GM23338 (cell line): ENCODE data around the gene GNB3. TPM values are rescaled to one million over a fixed set of nuclear protein-coding genes. Genes with fewer than 3 reads are reported as not detected.

Experiments used
- ATAC-seq: fragments of 200-7000 bp; cut with Tn5 transposase; 3 replicates; pipeline ENCODE4 v1.9.1; 2020
- DNase-seq: peaks from one replicate; pipeline ENCODE4 v3.0.0-alpha.2; 2015; ENCODE audit warnings: low spot score
- H2AFZ ChIP-seq: fragments of 200-600 bp; sonication (generic); 2 replicates; pipeline ENCODE4 v1.8.0; 2016; ENCODE audit warnings: antibody characterized with exemption, mild to moderate bottlenecking, moderate library complexity
- H3F3A ChIP-seq: fragments of 200-600 bp; sonication (generic); replicated peaks from 2 replicates; pipeline ENCODE4 v1.8.0; 2017; ENCODE audit warnings: antibody characterized with exemption, mixed run types, low read depth
- H3K27ac ChIP-seq: fragments of 200-600 bp; sonication (generic); 2 replicates; pipeline ENCODE4 v1.6.1; 2016; ENCODE audit warnings: low read depth
- H3K27me3 ChIP-seq: fragments of 200-600 bp; sonication (generic); 2 replicates; pipeline ENCODE4 v1.8.0; 2016; ENCODE audit warnings: mild to moderate bottlenecking, mixed run types, moderate library complexity; ENCODE audit not compliant: insufficient read depth
- H3K36me3 ChIP-seq: fragments of 200-600 bp; sonication (generic); 2 replicates; pipeline ENCODE4 v1.8.0; 2016; ENCODE audit warnings: mild to moderate bottlenecking; ENCODE audit not compliant: insufficient read depth
- H3K4me1 ChIP-seq: fragments of 200-600 bp; sonication (generic); 2 replicates; pipeline ENCODE4 v1.8.0; 2016; ENCODE audit warnings: mild to moderate bottlenecking, moderate library complexity; ENCODE audit not compliant: insufficient read depth
- H3K4me2 ChIP-seq: fragments of 200-600 bp; sonication (generic); 2 replicates; pipeline ENCODE4 v1.7.1; 2017; ENCODE audit warnings: mixed run types
- H3K4me3 ChIP-seq: fragments of 200-600 bp; sonication (generic); 2 replicates; pipeline ENCODE4 v1.6.1; 2016; ENCODE audit warnings: mixed run types
- H3K79me2 ChIP-seq: fragments of 200-600 bp; sonication (generic); replicated peaks from 2 replicates; pipeline ENCODE4 v1.8.0; 2017; ENCODE audit warnings: mild to moderate bottlenecking; ENCODE audit not compliant: insufficient read depth
- H3K9me2 ChIP-seq: fragments of 200-600 bp; sonication (generic); 2 replicates; pipeline ENCODE4 v1.8.0; 2017; ENCODE audit not compliant: insufficient read depth
- H4K20me1 ChIP-seq: fragments of 200-600 bp; sonication (generic); replicated peaks from 2 replicates; pipeline ENCODE4 v1.8.0; 2017; ENCODE audit warnings: mild to moderate bottlenecking; ENCODE audit not compliant: insufficient read depth
- H3K27ac Mint-ChIP-seq: 2 replicates; pipeline ENCODE4 v1.8.0; 2020; ENCODE audit warnings: inconsistent platforms, mild to moderate bottlenecking, moderate library complexity, mixed read lengths
- H3K27me3 Mint-ChIP-seq: 3 replicates; pipeline ENCODE4 v1.8.0; 2022; ENCODE audit warnings: low read depth, mild to moderate bottlenecking, moderate library complexity, mixed read lengths, inconsistent platforms; ENCODE audit not compliant: insufficient read depth, poor library complexity
- H3K36me3 Mint-ChIP-seq: 3 replicates; pipeline ENCODE4 v1.8.0; 2021; ENCODE audit warnings: low read depth, mild to moderate bottlenecking, inconsistent platforms, moderate library complexity, mixed read lengths
- H3K4me1 Mint-ChIP-seq: 3 replicates; pipeline ENCODE4 v1.8.0; 2020; ENCODE audit warnings: mild to moderate bottlenecking, inconsistent platforms, mixed read lengths
- H3K4me3 Mint-ChIP-seq: 3 replicates; pipeline ENCODE4 v1.8.0; 2021; ENCODE audit warnings: moderate library complexity, mild to moderate bottlenecking, inconsistent platforms, mixed read lengths
- H3K9me3 Mint-ChIP-seq: 3 replicates; pipeline ENCODE4 v1.8.0; 2020; ENCODE audit warnings: moderate library complexity, mild to moderate bottlenecking, inconsistent platforms, mixed read lengths
- CREB1 ChIP-seq: fragments of 250-450 bp; sonication (Bioruptor Pico); IDR thresholded peaks from 2 replicates; pipeline ENCODE4 v1.5.0; 2020; ENCODE audit warnings: low read depth, mild to moderate bottlenecking, moderate library complexity
- CTCF ChIP-seq, 2 experiments: fragments of 200-600 bp in 1 of 2; sonication (generic) in 1 of 2; conservative IDR thresholded peaks; 2 replicates each; pipeline versions ENCODE4 v1.5.1 to v1.6.1; 2016 to 2017; ENCODE audit warnings: antibody characterized with exemption in 2 of 2, low read depth in 2 of 2, mild to moderate bottlenecking in 2 of 2, moderate library complexity in 1 of 2
- JUNB ChIP-seq: IDR thresholded peaks from one replicate; pipeline ENCODE4 v1.6.1; 2016; ENCODE audit warnings: antibody characterized with exemption; ENCODE audit not compliant: unreplicated experiment
- NANOG ChIP-seq: IDR thresholded peaks from 2 replicates; pipeline ENCODE4 v1.6.1; 2016; ENCODE audit warnings: antibody characterized with exemption, borderline replicate concordance
- ZNF114 ChIP-seq: fragments of 250-450 bp; sonication (Bioruptor Pico); IDR thresholded peaks from 2 replicates; pipeline ENCODE4 v1.5.0; 2020; ENCODE audit warnings: mild to moderate bottlenecking, moderate library complexity
- ZNF331 ChIP-seq: fragments of 250-450 bp; sonication (Bioruptor Pico); IDR thresholded peaks from 2 replicates; pipeline ENCODE4 v1.5.0; 2020; ENCODE audit warnings: low read depth, mild to moderate bottlenecking, moderate library complexity
- long read RNA-seq: library from polyadenylated mRNA; unstranded; transcript quantifications from one replicate; pipeline ENCODE4 v2.0.0, GENCODE V29; 2020; ENCODE audit not compliant: unreplicated experiment
- polyA plus RNA-seq: library from polyadenylated mRNA; unstranded; fragments of >200 nt; fragmentation: Nextera tagmentation; extraction: Ambion mirVana; gene quantifications from 2 replicates; pipeline ENCODE4 v1.2.1, GENCODE V29; 2016
- total RNA-seq: library from RNA; depleted of rRNA; stranded (reverse); fragments of >200 nt; shearing (Covaris generic); gene quantifications from 2 replicates; pipeline ENCODE4 v1.2.3, GENCODE V29; 2014; rRNA removed
- TF ChIP-seq, protein P1 (sequence below): IDR thresholded peaks from one replicate; pipeline ENCODE4 v1.6.1; 2018; ENCODE audit warnings: antibody characterized with exemption; ENCODE audit not compliant: unreplicated experiment

The GNB3 gene
- total RNA-seq (3.3 and 8.2 TPM in 2 replicates), polyA plus RNA-seq (3.6 and 5.4 TPM in 2 replicates)
- long read RNA-seq, partial matches to known transcripts = 0 of 2 reads
- long read RNA-seq, other reads (novel, unspliced or antisense) = 1 of 2 reads

GRCh38 chr12:6840761-6841515 is at the start of gene GNB3:
GNB3 (plus strand) TSS chr12:6840925; CDS start chr12:6841288, 363 bp downstream.
- H3K9me2 ChIP-seq = no peaks in the 10 kb centered on the region
- H3K4me3 Mint-ChIP-seq = peak within 1 kb of the TSS; percentile 12; the same call in 1 of the 3 replicates
- peaks cover 5% of the 10 kb centered on the region; the same call in 1 of the 2 replicates for H3K4me1 ChIP-seq
- peaks cover 18% of the 10 kb centered on the region for H3K4me1 Mint-ChIP-seq
- H3K79me2 ChIP-seq = no peaks in the 10 kb centered on the region
- no peak within 1 kb of the TSS for H3K4me2 ChIP-seq
- H4K20me1 ChIP-seq = no peaks in the 10 kb centered on the region; the same call in 1 of the 2 replicates
- DNase-seq (no peak), ATAC-seq (no peak)
- H3K36me3 Mint-ChIP-seq = peaks cover 67% of the 10 kb centered on the region
- H3K27ac Mint-ChIP-seq = no peak within 1 kb of the TSS
- H3K27me3 ChIP-seq = no peaks in the 10 kb centered on the region
- no peak within 1 kb of the TSS for H3K4me3 ChIP-seq
- TF ChIP-seq ZNF331 = no peak
- H3F3A ChIP-seq = peaks cover 2% of the 10 kb centered on the region; the same call in 1 of the 2 replicates
- peaks cover 13% of the 10 kb centered on the region for H3K36me3 ChIP-seq
- no peak within 1 kb of the TSS for H3K27ac ChIP-seq
- no peaks in the 10 kb centered on the region for H3K9me3 Mint-ChIP-seq
- no peak within 1 kb of the TSS for H2AFZ ChIP-seq
- H3K27me3 Mint-ChIP-seq = peaks cover 22% of the 10 kb centered on the region

- Histone ChIP-seq H3K27ac (no peak overlapping the region), H3K4me3 (no peak overlapping the region), H3K9me2 (no peaks in the 10 kb centered on the region), H3K4me1 (peaks cover 14% of the 10 kb centered on the region), H3K4me2 (no peak overlapping the region), H3K36me3 (no peaks in the 10 kb centered on the region), H4K20me1 (no peaks in the 10 kb centered on the region), H3F3A (no peaks in the 10 kb centered on the region), H3K79me2 (no peaks in the 10 kb centered on the region), H3K27me3 (no peaks in the 10 kb centered on the region), H2AFZ (peak overlapping the region; percentile 78; the same call in 1 of the 2 replicates)
- Mint-ChIP-seq H3K4me3 (no peak overlapping the region), H3K27ac (no peak overlapping the region), H3K36me3 (no peaks in the 10 kb centered on the region; the same call in 2 of the 3 replicates), H3K4me1 (peaks cover 23% of the 10 kb centered on the region), H3K9me3 (no peaks in the 10 kb centered on the region), H3K27me3 (peaks cover 18% of the 10 kb centered on the region)
- DNase-seq (no peak), ATAC-seq (no peak)
- no peak for TF ChIP-seq JUNB
- TF ChIP-seq NANOG = no peak
- TF ChIP-seq CTCF (conservative IDR thresholded peaks at IDR 0.05; ENCODE audit: low read depth in 2 of 2) = no peak
- TF ChIP-seq, protein P1, sequence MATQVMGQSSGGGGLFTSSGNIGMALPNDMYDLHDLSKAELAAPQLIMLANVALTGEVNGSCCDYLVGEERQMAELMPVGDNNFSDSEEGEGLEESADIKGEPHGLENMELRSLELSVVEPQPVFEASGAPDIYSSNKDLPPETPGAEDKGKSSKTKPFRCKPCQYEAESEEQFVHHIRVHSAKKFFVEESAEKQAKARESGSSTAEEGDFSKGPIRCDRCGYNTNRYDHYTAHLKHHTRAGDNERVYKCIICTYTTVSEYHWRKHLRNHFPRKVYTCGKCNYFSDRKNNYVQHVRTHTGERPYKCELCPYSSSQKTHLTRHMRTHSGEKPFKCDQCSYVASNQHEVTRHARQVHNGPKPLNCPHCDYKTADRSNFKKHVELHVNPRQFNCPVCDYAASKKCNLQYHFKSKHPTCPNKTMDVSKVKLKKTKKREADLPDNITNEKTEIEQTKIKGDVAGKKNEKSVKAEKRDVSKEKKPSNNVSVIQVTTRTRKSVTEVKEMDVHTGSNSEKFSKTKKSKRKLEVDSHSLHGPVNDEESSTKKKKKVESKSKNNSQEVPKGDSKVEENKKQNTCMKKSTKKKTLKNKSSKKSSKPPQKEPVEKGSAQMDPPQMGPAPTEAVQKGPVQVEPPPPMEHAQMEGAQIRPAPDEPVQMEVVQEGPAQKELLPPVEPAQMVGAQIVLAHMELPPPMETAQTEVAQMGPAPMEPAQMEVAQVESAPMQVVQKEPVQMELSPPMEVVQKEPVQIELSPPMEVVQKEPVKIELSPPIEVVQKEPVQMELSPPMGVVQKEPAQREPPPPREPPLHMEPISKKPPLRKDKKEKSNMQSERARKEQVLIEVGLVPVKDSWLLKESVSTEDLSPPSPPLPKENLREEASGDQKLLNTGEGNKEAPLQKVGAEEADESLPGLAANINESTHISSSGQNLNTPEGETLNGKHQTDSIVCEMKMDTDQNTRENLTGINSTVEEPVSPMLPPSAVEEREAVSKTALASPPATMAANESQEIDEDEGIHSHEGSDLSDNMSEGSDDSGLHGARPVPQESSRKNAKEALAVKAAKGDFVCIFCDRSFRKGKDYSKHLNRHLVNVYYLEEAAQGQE = no peak
- TF ChIP-seq ZNF114 (CRISPR knock-in tag) = no peak
- TF ChIP-seq CREB1 (CRISPR knock-in tag) = no peak
- no peak for TF ChIP-seq ZNF331
Measured at GRCh38 chr12:6791931-6792520, 48.7 kb upstream of the GNB3 start.
